Measurements from ENCODE around the gene SMIM10L1. TPM values are rescaled to one million over a fixed set of nuclear protein-coding genes. Genes with fewer than 3 reads are reported as not detected.

SMIM10L1 gene
- total and polyA plus RNA-seq, 2 of the 8 experiments (the other 6 are each of a cell fraction or from before 2014, with no cell fraction given) = 3.7 to 14.2 TPM

- TF ChIP-seq CHD7 (IDR thresholded peaks at IDR 0.05; ENCODE audit: insufficient replicate concordance, low read length) = no peak
- no peak for TF ChIP-seq CTBP2 (IDR thresholded peaks at IDR 0.05; ENCODE audit: borderline replicate concordance, insufficient read depth, insufficient read length, low read length)
- no peak for TF ChIP-seq POLR2AphosphoS5 (IDR thresholded peaks at IDR 0.05; ENCODE audit: low read depth, low read length)
- no peak for TF ChIP-seq SIX5 (IDR thresholded peaks at IDR 0.05; ENCODE audit: low read depth, low read length)
- TF ChIP-seq CHD2 (IDR thresholded peaks at IDR 0.05; ENCODE audit: low read length) = no peak
- no peak for TF ChIP-seq TCF12 (IDR thresholded peaks at IDR 0.05; ENCODE audit: low read depth, low read length)
- TF ChIP-seq ZNF274 (IDR thresholded peaks at IDR 0.05; ENCODE audit: borderline replicate concordance, extremely low read depth, low read length) = no peak
- TF ChIP-seq HDAC6 (IDR thresholded peaks at IDR 0.05; ENCODE audit: low read depth, low read length) = no peak
- TF ChIP-seq ASH2L (IDR thresholded peaks at IDR 0.05; ENCODE audit: low read length) = no peak
- no peak for TF ChIP-seq EGR1 (IDR thresholded peaks at IDR 0.05; ENCODE audit: borderline replicate concordance, low read depth, low read length)
- no peak for TF ChIP-seq SP1 (IDR thresholded peaks at IDR 0.05; ENCODE audit: low read depth, low read length)
- no peak for TF ChIP-seq YY1 (IDR thresholded peaks at IDR 0.05; ENCODE audit: low read depth, low read length)
- no peak for TF ChIP-seq TBP (IDR thresholded peaks at IDR 0.05; ENCODE audit: low read depth, low read length)
- TF ChIP-seq EZH2 (IDR thresholded peaks at IDR 0.05; ENCODE audit: low read depth, low read length, severe bottlenecking) = no peak
Observed at GRCh38 chr12:11178250-11178649, 7.3 kb downstream of the SMIM10L1 start (continued).
